Measurements from ENCODE around the gene NKX1-2.

- no peak for TF ChIP-seq EZH2 (IDR thresholded peaks at IDR 0.05; ENCODE audit: low read depth, low read length, severe bottlenecking)
- TF ChIP-seq MAX (IDR thresholded peaks at IDR 0.05), result no peak
- TF ChIP-seq CTCF (IDR thresholded peaks at IDR 0.05; ENCODE audit: control extremely low read depth in 1 of 3, insufficient read depth in 1 of 3, low read depth in 1 of 3, low read length in 3 of 3), result no peak
- TF ChIP-seq HDAC2 (IDR thresholded peaks at IDR 0.05; ENCODE audit: borderline replicate concordance in 1 of 2, low read depth in 2 of 2, low read length in 2 of 2), result no peak
- no peak for TF ChIP-seq POLR2A (IDR thresholded peaks at IDR 0.05; ENCODE audit: control extremely low read depth in 1 of 2, low read depth in 2 of 2, low read length in 2 of 2)
- no peak for TF ChIP-seq CHD2 (IDR thresholded peaks at IDR 0.05; ENCODE audit: low read length)
- no peak for TF ChIP-seq KDM1A (IDR thresholded peaks at IDR 0.05; ENCODE audit: borderline replicate concordance, low read length)
These were observed 47.5 kb upstream of the NKX1-2 start for GRCh38 chr10:124497196-124497881.

Data from H1 (cell line).